GM12873 (cell line): ENCODE results near the gene EFNA2.

ENCODE experiments used
- CTCF ChIP-seq: IDR thresholded peaks from 2 replicates; pipeline ENCODE4 v1.5.1; 2012; ENCODE audit warnings: low read depth, mild to moderate bottlenecking, moderate library complexity, low read length, control low read depth; ENCODE audit not compliant: insufficient read depth; ENCODE audit errors: missing control alignments

EFNA2 gene

GRCh38 chr19:1285737-1286360, at the start of gene EFNA2:
Gene EFNA2, plus strand, starts transcription at chr19:1285873. Its CDS starts 296 bp downstream, at chr19:1286169.
- TF ChIP-seq CTCF = no peak

GRCh38 chr19:1236576-1236975, 49.1 kb upstream of the EFNA2 start:
- no peak for TF ChIP-seq CTCF

GRCh38 chr19:1237027-1237659, 48.5 kb upstream of the EFNA2 start:
- no peak for TF ChIP-seq CTCF

GRCh38 chr19:1237754-1238368, 47.8 kb upstream of the EFNA2 start, which contains the start of gene CBARP:
Gene CBARP, minus strand, starts transcription at chr19:1238005. Its CDS starts 1,905 bp downstream, at chr19:1236100.
- TF ChIP-seq CTCF = no peak

- TF ChIP-seq CTCF = no peak
Observed at GRCh38 chr19:1238369-1239303, 47.0 kb upstream of the EFNA2 start.

- no peak for TF ChIP-seq CTCF
Observed at GRCh38 chr19:1239420-1239795, 46.3 kb upstream of the EFNA2 start.
